K562 (cell line): ENCODE measurements around the gene PPARD. TPM values are rescaled to one million over a fixed set of nuclear protein-coding genes. Genes with fewer than 3 reads are reported as not detected.
A peak's percentile ranks its signal among the peaks of the same experiment; 100 is the strongest.

Source experiments
- ATF7 ChIP-seq: fragments of 450-650 bp; IDR thresholded peaks from 2 replicates; pipeline ENCODE4 v1.7.1; 2014; ENCODE audit warnings: mild to moderate bottlenecking, moderate library complexity
- BCOR ChIP-seq: fragments of 450-650 bp; IDR thresholded peaks from 2 replicates; pipeline ENCODE4 v1.6.1; 2016
- CBX1 ChIP-seq: sonication (generic); IDR thresholded peaks from 2 replicates; pipeline ENCODE4 v1.6.1; 2016; ENCODE audit warnings: antibody characterized with exemption, low read depth, mild to moderate bottlenecking
- DNMT1 ChIP-seq: fragments of 450-650 bp; IDR thresholded peaks from 2 replicates; pipeline ENCODE4 v1.6.1; 2016; ENCODE audit warnings: antibody characterized with exemption, mild to moderate bottlenecking
- ETS2 ChIP-seq: IDR thresholded peaks from 2 replicates; pipeline ENCODE4 v1.6.1; 2016; ENCODE audit warnings: borderline replicate concordance, missing genetic modification characterization, mild to moderate bottlenecking, moderate library complexity, missing compliant biosample characterization; ENCODE audit not compliant: poor library complexity, severe bottlenecking
- FOXP1 ChIP-seq: sonication (generic); formaldehyde crosslinking; IDR thresholded peaks from 2 replicates; pipeline ENCODE4 v1.8.0; 2022; ENCODE audit warnings: mild to moderate bottlenecking, missing genetic modification reagents
- GABPB2 ChIP-seq: fragments of 250-450 bp; sonication (Bioruptor Pico); conservative IDR thresholded peaks from 2 replicates; pipeline ENCODE4 v1.5.1; 2021; ENCODE audit warnings: mild to moderate bottlenecking
- HIVEP1 ChIP-seq: fragments of 250-450 bp; sonication (Bioruptor Pico); IDR thresholded peaks from 2 replicates; pipeline ENCODE4 v1.4.0; 2020; ENCODE audit warnings: mild to moderate bottlenecking
- HNRNPUL1 ChIP-seq: fragments of 200-400 bp; formaldehyde crosslinking; IDR thresholded peaks from 2 replicates; pipeline ENCODE4 v1.6.1; 2017; ENCODE audit warnings: low read length
- HSF4 ChIP-seq: fragments of 250-450 bp; sonication (Bioruptor Pico); IDR thresholded peaks from 2 replicates; pipeline ENCODE4 v2.1.2; 2022; ENCODE audit warnings: mild to moderate bottlenecking, moderate library complexity, borderline replicate concordance
- KLF6 ChIP-seq: fragments of 250-450 bp; sonication (Bioruptor Pico); IDR thresholded peaks from 2 replicates; pipeline ENCODE4 v1.4.0; 2020; ENCODE audit warnings: mild to moderate bottlenecking, moderate library complexity, borderline replicate concordance
- MYBL2 ChIP-seq, 2 experiments: fragments of 450-650 bp in 1 of 2; sonication (generic) in 1 of 2; formaldehyde crosslinking in 1 of 2; IDR thresholded peaks; 2 replicates each; pipeline versions ENCODE4 v1.6.1 to v1.8.1; 2017 to 2022; ENCODE audit warnings: borderline replicate concordance in 1 of 2, inconsistent platforms in 1 of 2, low read depth in 1 of 2, mild to moderate bottlenecking in 1 of 2, missing genetic modification reagents in 1 of 2, moderate library complexity in 1 of 2
- NCOA4 ChIP-seq: fragments of 450-650 bp; IDR thresholded peaks from 2 replicates; pipeline ENCODE4 v1.6.1; 2018; ENCODE audit warnings: mild to moderate bottlenecking; ENCODE audit not compliant: partially characterized antibody
- POLR3G ChIP-seq: IDR thresholded peaks from 2 replicates; pipeline ENCODE4 v1.6.1; 2011; ENCODE audit not compliant: insufficient read length, insufficient replicate concordance; ENCODE audit errors: extremely low read depth
- SP1 ChIP-seq: sonication (generic); formaldehyde crosslinking; IDR thresholded peaks from 2 replicates; pipeline ENCODE4 v1.8.1; 2022; ENCODE audit warnings: mild to moderate bottlenecking, missing genetic modification reagents
- SREBF1 ChIP-seq: fragments of 150-350 bp; IDR thresholded peaks from 2 replicates; pipeline ENCODE4 v1.6.1; 2014; ENCODE audit warnings: antibody characterized with exemption, low read depth, low read length, borderline replicate concordance
- SREBF2 ChIP-seq: sonication (generic); formaldehyde crosslinking; IDR thresholded peaks from 2 replicates; pipeline ENCODE4 v1.4.0; 2020; ENCODE audit warnings: mild to moderate bottlenecking, missing genetic modification reagents
- polyA plus RNA-seq, 8 experiments: library from polyadenylated mRNA; depleted of rRNA in 4 of 8; stranded (reverse) in 5 of 8; unstranded in 3 of 8; fragments of >200 nt; fragmentation: Nextera tagmentation in 2 of 8; fragmentation: Illumina TruSeq in 1 of 8; extraction: Ambion mirVana in 2 of 8; extraction: Trizol in 1 of 8; gene quantifications; 2 replicates each; pipeline versions ENCODE4 v1.2.1 to v1.2.3, GENCODE V29; 2011 to 2014; ENCODE audit warnings: inconsistent platforms in 1 of 8, missing spikeins in 1 of 8
- total RNA-seq, 7 experiments: library from RNA; depleted of rRNA in 6 of 7; stranded (reverse); fragments of >200 nt in 6 of 7; fragmentation: Illumina TruSeq in 2 of 7; extraction: Trizol in 2 of 7; gene quantifications; 2 replicates each; pipeline versions ENCODE4 v1.2.1 to v1.2.3, GENCODE V29; 2011 to 2021; ENCODE audit warnings: low replicate concordance in 1 of 7
- TF ChIP-seq, protein P1 (sequence below): sonication (generic); formaldehyde crosslinking; IDR thresholded peaks from 2 replicates; pipeline ENCODE4 v1.8.0; 2022; ENCODE audit warnings: mild to moderate bottlenecking, missing genetic modification reagents
- TF ChIP-seq, protein P2 (sequence below): fragments of 450-650 bp; IDR thresholded peaks from 2 replicates; pipeline ENCODE4 v1.7.1; 2018; ENCODE audit warnings: mild to moderate bottlenecking, low read depth; ENCODE audit not compliant: partially characterized antibody
- TF ChIP-seq, protein P3 (sequence below): IDR thresholded peaks from 2 replicates; pipeline ENCODE4 v1.6.1; 2011; ENCODE audit not compliant: insufficient read length; ENCODE audit errors: extremely low read depth

The PPARD gene
- total and polyA plus RNA-seq, 9 of the 15 experiments (the other 6 are each of a cell fraction or from before 2014, with no cell fraction given): 0.14 to 13.2 (median 3.8) TPM

DNA sequence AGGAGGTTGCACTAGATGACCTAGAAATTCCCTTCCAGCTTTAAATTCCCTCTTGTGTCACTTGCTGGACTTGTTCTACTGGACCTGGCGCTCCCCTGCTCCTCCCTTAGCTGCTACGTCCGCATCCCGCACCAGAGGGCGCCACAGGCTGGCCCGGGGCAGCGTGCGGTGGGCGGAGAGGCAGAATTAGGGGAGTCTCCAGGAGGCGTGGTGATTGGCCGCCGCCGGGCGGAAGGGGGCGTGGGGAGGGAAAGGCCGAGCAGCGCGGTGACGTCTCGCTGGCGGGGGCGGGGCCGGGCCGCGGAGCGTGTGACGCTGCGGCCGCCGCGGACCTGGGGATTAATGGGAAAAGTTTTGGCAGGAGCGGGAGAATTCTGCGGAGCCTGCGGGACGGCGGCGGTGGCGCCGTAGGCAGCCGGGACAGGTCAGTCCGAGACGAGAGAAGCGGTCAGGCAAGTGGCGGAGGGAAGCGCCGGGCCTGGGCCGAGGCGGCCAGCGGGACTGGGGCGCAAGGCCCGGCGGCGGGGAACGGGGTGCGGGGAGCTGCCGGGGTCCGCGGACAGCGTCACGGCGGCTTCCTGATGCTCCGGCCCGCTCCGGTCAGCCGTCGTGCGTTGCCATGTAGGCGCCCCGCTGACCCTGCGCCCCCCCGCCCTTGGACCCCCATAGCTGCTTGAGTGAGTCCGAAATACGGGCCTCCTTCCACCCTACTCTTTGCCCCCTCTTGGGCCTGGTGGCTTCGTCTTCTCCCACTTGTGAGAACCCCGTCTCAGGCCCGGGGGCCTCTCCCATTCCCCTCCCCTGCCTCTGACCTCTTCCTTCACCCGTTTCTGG lies at the start of gene PPARD (continued):
- TF ChIP-seq, protein P1, sequence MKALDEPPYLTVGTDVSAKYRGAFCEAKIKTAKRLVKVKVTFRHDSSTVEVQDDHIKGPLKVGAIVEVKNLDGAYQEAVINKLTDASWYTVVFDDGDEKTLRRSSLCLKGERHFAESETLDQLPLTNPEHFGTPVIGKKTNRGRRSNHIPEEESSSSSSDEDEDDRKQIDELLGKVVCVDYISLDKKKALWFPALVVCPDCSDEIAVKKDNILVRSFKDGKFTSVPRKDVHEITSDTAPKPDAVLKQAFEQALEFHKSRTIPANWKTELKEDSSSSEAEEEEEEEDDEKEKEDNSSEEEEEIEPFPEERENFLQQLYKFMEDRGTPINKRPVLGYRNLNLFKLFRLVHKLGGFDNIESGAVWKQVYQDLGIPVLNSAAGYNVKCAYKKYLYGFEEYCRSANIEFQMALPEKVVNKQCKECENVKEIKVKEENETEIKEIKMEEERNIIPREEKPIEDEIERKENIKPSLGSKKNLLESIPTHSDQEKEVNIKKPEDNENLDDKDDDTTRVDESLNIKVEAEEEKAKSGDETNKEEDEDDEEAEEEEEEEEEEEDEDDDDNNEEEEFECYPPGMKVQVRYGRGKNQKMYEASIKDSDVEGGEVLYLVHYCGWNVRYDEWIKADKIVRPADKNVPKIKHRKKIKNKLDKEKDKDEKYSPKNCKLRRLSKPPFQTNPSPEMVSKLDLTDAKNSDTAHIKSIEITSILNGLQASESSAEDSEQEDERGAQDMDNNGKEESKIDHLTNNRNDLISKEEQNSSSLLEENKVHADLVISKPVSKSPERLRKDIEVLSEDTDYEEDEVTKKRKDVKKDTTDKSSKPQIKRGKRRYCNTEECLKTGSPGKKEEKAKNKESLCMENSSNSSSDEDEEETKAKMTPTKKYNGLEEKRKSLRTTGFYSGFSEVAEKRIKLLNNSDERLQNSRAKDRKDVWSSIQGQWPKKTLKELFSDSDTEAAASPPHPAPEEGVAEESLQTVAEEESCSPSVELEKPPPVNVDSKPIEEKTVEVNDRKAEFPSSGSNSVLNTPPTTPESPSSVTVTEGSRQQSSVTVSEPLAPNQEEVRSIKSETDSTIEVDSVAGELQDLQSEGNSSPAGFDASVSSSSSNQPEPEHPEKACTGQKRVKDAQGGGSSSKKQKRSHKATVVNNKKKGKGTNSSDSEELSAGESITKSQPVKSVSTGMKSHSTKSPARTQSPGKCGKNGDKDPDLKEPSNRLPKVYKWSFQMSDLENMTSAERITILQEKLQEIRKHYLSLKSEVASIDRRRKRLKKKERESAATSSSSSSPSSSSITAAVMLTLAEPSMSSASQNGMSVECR: peak; percentile 71
- TF ChIP-seq GABPB2 (CRISPR knock-in tag) (no peak), ETS2 (tag) (no peak), MYBL2 (IDR thresholded peaks at IDR 0.05; ENCODE audit: low read depth) (no peak), MYBL2 (CRISPR knock-in tag; IDR thresholded peaks at IDR 0.05; ENCODE audit: borderline replicate concordance) (no peak), ATF7 (peak; percentile 84), DNMT1 (no peak), SP1 (peak; percentile 99), HNRNPUL1 (no peak), BCOR (no peak; the same call in 1 of the 2 replicates), KLF6 (CRISPR knock-in tag) (no peak), FOXP1 (CRISPR knock-in tag) (peak; percentile 33; the same call in 1 of the 2 replicates), CBX1 (no peak), NCOA4 (no peak), POLR3G (no peak), HSF4 (CRISPR knock-in tag) (no peak), SREBF2 (CRISPR knock-in tag) (no peak), SREBF1 (0 out of 2 replicates have a peak, but pooled peaks have one; percentile 54), HIVEP1 (CRISPR knock-in tag) (no peak)
- TF ChIP-seq, protein P2, sequence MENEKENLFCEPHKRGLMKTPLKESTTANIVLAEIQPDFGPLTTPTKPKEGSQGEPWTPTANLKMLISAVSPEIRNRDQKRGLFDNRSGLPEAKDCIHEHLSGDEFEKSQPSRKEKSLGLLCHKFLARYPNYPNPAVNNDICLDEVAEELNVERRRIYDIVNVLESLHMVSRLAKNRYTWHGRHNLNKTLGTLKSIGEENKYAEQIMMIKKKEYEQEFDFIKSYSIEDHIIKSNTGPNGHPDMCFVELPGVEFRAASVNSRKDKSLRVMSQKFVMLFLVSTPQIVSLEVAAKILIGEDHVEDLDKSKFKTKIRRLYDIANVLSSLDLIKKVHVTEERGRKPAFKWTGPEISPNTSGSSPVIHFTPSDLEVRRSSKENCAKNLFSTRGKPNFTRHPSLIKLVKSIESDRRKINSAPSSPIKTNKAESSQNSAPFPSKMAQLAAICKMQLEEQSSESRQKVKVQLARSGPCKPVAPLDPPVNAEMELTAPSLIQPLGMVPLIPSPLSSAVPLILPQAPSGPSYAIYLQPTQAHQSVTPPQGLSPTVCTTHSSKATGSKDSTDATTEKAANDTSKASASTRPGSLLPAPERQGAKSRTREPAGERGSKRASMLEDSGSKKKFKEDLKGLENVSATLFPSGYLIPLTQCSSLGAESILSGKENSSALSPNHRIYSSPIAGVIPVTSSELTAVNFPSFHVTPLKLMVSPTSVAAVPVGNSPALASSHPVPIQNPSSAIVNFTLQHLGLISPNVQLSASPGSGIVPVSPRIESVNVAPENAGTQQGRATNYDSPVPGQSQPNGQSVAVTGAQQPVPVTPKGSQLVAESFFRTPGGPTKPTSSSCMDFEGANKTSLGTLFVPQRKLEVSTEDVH: no peak
- TF ChIP-seq, protein P3, sequence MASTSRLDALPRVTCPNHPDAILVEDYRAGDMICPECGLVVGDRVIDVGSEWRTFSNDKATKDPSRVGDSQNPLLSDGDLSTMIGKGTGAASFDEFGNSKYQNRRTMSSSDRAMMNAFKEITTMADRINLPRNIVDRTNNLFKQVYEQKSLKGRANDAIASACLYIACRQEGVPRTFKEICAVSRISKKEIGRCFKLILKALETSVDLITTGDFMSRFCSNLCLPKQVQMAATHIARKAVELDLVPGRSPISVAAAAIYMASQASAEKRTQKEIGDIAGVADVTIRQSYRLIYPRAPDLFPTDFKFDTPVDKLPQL: no peak
